NCI-H510A treated with DMSO at 0.1 percent for 48 hours (cell line): Measurements from ENCODE around the gene COPS9.

Experiments
- DNase-seq: peaks from one replicate; lab custom pipeline; 2025; lab: John Stamatoyannopoulos, UW

The COPS9 gene

GRCh38 chr2:240134466-240134865 lies 1.6 kb downstream of the COPS9 start:
- DNase-seq, result no peak

GRCh38 chr2:240133401-240133800 lies 2.7 kb downstream of the COPS9 start:
- no peak for DNase-seq

- DNase-seq, result no peak
Observed at GRCh38 chr2:240132651-240132980, 3.5 kb downstream of the COPS9 start.

GRCh38 chr2:240131941-240132650 lies 4.0 kb downstream of the COPS9 start:
- no peak for DNase-seq

- DNase-seq, result no peak
Observed at GRCh38 chr2:240131296-240131695, 4.8 kb downstream of the COPS9 start.

- DNase-seq, result no peak
Observed at GRCh38 chr2:240130393-240131195, 5.5 kb downstream of the COPS9 start.

GRCh38 chr2:240129731-240130392 lies 6.2 kb downstream of the COPS9 start:
- no peak for DNase-seq

GRCh38 chr2:240129311-240129710 lies 6.8 kb downstream of the COPS9 start:
- DNase-seq, result no peak

GRCh38 chr2:240128608-240129145 lies 7.4 kb downstream of the COPS9 start:
- DNase-seq, result no peak

- no peak for DNase-seq
Observed at GRCh38 chr2:240127911-240128607, 8.0 kb downstream of the COPS9 start.

- DNase-seq, result no peak
Observed at GRCh38 chr2:240127191-240127750, 8.8 kb downstream of the COPS9 start.

- DNase-seq, result no peak
Observed at GRCh38 chr2:240126731-240127130, 9.4 kb downstream of the COPS9 start.

GRCh38 chr2:240125742-240126141 lies 10.4 kb downstream of the COPS9 start:
- no peak for DNase-seq

- DNase-seq, result no peak
Observed at GRCh38 chr2:240124651-240125030, 11.5 kb downstream of the COPS9 start.

- DNase-seq, result no peak
Observed at GRCh38 chr2:240123821-240124650, 12.1 kb downstream of the COPS9 start.

- no peak for DNase-seq
Observed at GRCh38 chr2:240121675-240122074, 14.4 kb downstream of the COPS9 start.

- DNase-seq, result no peak
Observed at GRCh38 chr2:240121190-240121589, 14.9 kb downstream of the COPS9 start.

- DNase-seq, result no peak
Observed at GRCh38 chr2:240114233-240114632, 21.9 kb downstream of the COPS9 start.

- DNase-seq, result no peak
Observed at GRCh38 chr2:240112914-240113690, 23.0 kb downstream of the COPS9 start.

GRCh38 chr2:240111253-240111652 lies 24.9 kb downstream of the COPS9 start:
- no peak for DNase-seq
